ENCODE results near the gene OPRM1.

DNA sequence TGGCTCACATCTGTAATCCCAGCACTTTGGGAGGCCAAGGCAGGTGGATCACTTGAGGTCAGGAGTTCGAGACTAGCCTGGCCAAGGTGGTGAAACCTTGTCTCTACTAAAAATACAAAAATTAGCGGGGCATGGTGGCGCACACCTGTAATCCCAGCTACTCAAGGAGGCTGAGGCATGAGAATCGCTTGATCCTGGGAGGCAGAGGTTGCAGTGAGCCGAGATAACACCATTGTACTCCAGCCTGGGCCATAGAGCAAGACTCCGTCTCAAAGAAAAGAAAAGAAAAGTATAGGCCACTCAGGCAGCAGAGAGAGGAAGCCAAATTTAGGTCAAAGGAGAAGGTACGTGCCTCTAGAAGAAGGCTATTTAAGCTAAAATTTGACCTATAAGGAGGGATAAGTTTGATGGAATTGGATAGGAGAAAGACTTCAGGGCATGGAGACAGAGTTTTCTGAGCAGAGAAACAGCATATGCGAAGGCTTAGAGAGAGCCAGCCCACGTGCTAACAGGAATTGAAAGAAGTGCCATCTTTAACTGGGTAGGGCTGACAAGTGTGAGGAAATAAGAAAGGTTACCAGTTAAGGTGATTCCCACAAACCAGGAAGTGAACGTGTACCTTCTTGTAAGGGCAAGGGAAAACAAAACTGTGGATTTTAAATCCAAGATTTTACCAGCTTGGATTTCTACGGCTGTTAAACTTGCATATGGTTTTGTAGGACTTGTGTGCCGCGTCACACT lies 203.7 kb downstream of the OPRM1 start:
- TF ChIP-seq, protein P1, sequence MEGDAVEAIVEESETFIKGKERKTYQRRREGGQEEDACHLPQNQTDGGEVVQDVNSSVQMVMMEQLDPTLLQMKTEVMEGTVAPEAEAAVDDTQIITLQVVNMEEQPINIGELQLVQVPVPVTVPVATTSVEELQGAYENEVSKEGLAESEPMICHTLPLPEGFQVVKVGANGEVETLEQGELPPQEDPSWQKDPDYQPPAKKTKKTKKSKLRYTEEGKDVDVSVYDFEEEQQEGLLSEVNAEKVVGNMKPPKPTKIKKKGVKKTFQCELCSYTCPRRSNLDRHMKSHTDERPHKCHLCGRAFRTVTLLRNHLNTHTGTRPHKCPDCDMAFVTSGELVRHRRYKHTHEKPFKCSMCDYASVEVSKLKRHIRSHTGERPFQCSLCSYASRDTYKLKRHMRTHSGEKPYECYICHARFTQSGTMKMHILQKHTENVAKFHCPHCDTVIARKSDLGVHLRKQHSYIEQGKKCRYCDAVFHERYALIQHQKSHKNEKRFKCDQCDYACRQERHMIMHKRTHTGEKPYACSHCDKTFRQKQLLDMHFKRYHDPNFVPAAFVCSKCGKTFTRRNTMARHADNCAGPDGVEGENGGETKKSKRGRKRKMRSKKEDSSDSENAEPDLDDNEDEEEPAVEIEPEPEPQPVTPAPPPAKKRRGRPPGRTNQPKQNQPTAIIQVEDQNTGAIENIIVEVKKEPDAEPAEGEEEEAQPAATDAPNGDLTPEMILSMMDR (IDR thresholded peaks at IDR 0.05) = no peak
- no peak for TF ChIP-seq POLR2A (IDR thresholded peaks at IDR 0.05)
- no peak for TF ChIP-seq POLR2AphosphoS5 (IDR thresholded peaks at IDR 0.05)
- TF ChIP-seq EP300 (IDR thresholded peaks at IDR 0.05) = no peak

Measured in gastroesophageal sphincter (tissue), 3 donors.